Suppressor macrophage treated with lipopolysaccharide for 4 hours (primary cell): ENCODE results near the gene YBEY.

Experiments
- DNase-seq: peaks from one replicate; pipeline ENCODE4 v3.0.0-alpha.2; 2020

Gene YBEY

DNA sequence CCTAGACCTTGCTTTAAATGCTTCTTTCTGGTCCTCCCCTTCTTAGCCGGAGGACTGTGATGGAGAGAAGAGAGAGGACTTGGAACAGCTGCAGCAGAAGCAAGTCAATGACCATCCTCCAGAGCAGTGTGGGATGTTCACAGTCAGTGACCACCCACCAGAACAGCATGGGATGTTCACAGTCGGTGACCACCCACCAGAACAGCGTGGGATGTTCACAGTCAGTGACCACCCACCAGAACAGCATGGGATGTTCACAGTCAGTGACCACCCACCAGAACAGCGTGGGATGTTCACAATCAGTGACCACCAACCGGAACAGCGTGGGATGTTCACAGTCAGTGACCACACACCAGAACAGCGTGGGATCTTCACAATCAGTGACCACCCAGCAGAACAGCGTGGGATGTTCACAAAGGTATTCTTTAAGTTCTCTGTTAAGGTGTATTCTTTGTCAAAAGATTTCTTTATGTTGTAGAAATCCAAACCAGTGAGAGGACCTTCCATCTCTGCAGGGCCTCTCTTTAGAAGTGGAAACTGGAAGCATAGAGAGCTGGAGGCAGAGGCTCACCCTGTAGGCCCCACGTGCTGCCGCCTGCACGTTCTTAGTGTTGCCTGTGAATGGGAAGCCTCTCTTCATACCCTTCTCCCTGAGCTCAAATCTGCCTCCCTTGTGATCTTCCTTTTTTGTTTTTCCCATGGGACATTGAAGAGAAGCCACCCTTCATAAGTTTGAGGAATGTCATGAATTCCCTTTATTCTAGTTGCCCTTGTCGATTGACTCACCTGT, 48.4 kb downstream of the YBEY start:
- DNase-seq, result no peak

GRCh38 chr21:46336603-46337002, 50.5 kb downstream of the YBEY start:
- no peak for DNase-seq

GRCh38 chr21:46340998-46341397, 54.9 kb downstream of the YBEY start:
- no peak for DNase-seq

GRCh38 chr21:46344219-46344915, 58.2 kb downstream of the YBEY start:
- no peak for DNase-seq

DNA sequence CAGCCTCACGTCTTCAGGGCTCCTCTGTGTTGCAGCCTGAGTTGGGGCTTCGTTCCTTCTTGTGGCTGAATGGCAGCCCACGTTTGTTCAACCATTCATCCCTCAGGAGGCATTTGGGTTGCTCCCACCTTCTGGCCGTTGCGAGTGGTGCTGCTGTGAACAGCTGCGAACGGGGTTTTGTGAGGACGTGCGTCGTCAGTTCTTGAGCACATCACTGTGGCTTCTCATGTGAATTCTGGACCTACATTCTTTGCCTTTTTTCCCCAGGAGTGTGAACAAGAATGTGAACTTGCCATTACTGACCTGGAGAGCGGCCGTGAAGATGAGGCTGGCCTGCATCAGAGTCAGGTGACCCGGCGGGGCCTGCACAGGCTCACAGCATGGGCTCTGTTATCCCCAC, 59.7 kb downstream of the YBEY start:
- DNase-seq, result no peak

DNA sequence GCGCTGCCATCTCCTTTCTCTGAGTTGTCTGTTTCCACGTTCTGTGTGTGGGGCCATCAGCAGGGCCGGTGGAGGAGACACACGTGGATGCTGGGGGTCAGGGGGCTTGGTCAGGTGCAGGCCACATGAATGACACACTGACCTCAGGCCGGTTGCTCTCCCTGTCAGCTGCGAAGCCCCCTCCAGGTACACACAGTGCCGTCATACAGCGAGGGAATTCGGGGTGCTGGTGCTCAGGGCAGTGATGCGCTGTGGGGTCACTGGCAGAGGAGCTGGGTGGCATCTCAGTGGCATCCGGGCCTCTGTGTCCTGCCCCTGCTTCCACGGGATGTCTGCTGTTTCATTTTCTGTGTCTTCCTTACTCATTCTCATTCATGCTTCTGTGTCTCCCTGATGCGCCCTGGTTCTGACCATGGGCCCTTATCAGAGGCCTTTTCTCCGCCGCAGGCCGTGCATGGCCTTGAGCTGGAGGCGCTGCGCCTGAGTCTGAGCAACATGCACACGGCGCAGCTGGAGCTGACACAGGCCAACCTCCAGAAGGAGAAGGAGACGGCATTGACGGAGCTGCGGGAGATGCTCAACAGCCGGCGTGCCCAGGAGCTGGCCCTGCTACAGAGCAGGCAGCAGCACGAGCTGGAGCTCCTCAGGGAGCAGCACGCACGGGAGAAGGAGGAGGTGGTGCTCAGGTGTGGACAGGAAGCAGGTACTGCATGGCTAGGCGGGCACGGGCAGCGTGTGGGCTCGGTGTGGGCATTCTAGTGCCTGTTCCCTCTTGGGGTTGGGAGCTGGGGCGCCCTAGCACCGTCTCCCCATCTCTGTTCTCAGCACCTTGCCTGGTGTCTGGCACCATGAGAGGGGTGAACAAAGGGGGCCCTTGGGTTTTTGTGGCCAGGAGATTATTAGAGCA, 60.4 kb downstream of the YBEY start:
- no peak for DNase-seq

DNA sequence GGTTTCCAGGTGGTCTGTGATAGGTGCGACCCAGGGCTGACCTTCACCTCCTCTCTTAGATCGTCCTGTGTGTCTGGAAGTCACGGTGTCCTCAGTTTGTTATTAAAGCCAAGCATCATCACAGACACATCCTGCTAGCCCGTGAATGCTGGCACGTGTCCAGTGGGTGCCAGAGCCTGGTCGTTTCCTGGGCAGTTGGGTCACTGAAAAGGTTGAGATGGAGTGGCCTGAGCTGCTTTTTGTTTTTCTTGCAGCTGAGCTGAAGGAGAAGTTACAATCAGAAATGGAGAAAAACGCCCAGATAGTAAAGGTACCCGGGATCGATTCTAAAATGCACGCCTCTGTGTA, 61.0 kb downstream of the YBEY start:
- no peak for DNase-seq
